Mesodermal cell (in vitro differentiated cells): ENCODE measurements around the gene ANO4.

Experiments
- H3K27ac ChIP-seq: 2 replicates; pipeline ENCODE4 v1.7.0; 2013; ENCODE audit warnings: mild to moderate bottlenecking, low read depth, low read length, moderate library complexity; ENCODE audit not compliant: severe bottlenecking
- H3K36me3 ChIP-seq: 2 replicates; pipeline ENCODE4 v1.7.1; 2013; ENCODE audit warnings: mild to moderate bottlenecking, low read length, moderate library complexity; ENCODE audit not compliant: control insufficient read depth, insufficient read depth
- H3K4me1 ChIP-seq: one replicate; pipeline ENCODE4 v1.7.1; 2013; ENCODE audit warnings: mild to moderate bottlenecking, low read length; ENCODE audit not compliant: insufficient read depth, control insufficient read depth, poor library complexity, severe bottlenecking
- H3K4me3 ChIP-seq: 2 replicates; pipeline ENCODE4 v1.7.0; 2013; ENCODE audit warnings: low read length, control low read depth, mild to moderate bottlenecking; ENCODE audit not compliant: insufficient read depth, poor library complexity, severe bottlenecking; ENCODE audit errors: extremely low read depth
- H3K9me3 ChIP-seq: 2 replicates; pipeline ENCODE4 v1.7.1; 2013; ENCODE audit warnings: mild to moderate bottlenecking, low read length, moderate library complexity; ENCODE audit not compliant: control insufficient read depth
- WGBS, 2 experiments: methylation state at CpG; one replicate each; pipeline ENCODE4 v1.1.5; 2013; ENCODE audit warnings: missing lambda C conversion rate in 2 of 2; ENCODE audit not compliant: insufficient coverage in 2 of 2; 5-methylcytosine and 5-hydroxymethylcytosine counted together

The ANO4 gene

DNA sequence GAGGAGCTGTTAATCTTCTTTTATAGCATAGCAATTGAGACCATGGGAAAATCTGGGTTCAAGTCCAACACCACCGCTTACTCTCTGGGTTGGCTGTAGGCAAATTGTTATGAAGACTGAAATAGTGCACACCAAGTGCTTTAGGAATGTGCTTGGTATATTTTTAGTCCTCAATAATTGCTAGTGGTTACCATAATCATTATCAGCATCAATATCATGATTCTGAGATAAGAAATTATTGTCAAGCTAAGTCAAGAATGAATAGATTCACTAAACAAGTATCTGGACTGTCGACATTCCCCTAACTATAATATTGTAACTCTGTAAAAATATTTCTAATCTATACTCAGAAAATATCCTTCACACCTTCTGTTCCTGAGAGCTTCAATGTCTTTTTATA, 48.5 kb downstream of the ANO4 start:
- WGBS, 2 experiments, result 40% methylated on average over 1 of the region's 2 CpGs; no CpG with 5 or more reads in 1 of the 2 experiments

GRCh38 chr12:100845095-100845494, 50.5 kb downstream of the ANO4 start:
- H3K27ac ChIP-seq, result no peak overlapping the region
- 82 to 84% methylated on average over 2 of the region's 3 CpGs for WGBS, 2 experiments
- H3K9me3 ChIP-seq, result no peaks in the 10 kb centered on the region
- peaks cover 3% of the 10 kb centered on the region for H3K36me3 ChIP-seq
- H3K4me1 ChIP-seq, result peaks cover 9% of the 10 kb centered on the region
- no peak overlapping the region for H3K4me3 ChIP-seq

More for the DNA sequence above, 48.5 kb downstream of the ANO4 start:
- Histone ChIP-seq H3K9me3 (no peaks in the 10 kb centered on the region), H3K27ac (no peak overlapping the region), H3K4me1 (peaks cover 9% of the 10 kb centered on the region), H3K36me3 (peaks cover 3% of the 10 kb centered on the region), H3K4me3 (no peak overlapping the region)

GRCh38 chr12:100851637-100852036, 57.1 kb downstream of the ANO4 start:
- H3K4me1 ChIP-seq, result no peaks in the 10 kb centered on the region
- WGBS, 2 experiments, result 44 to 64% methylated on average over 3 of the region's 3 CpGs

GRCh38 chr12:100857418-100857817, 62.8 kb downstream of the ANO4 start:
- Histone ChIP-seq H3K36me3 (peaks cover 6% of the 10 kb centered on the region), H3K27ac (no peak overlapping the region)
- 86 to 90% methylated on average over 1 to 2 of the region's 4 CpGs for WGBS, 2 experiments

More at GRCh38 chr12:100851637-100852036, 57.1 kb downstream of the ANO4 start:
- no peaks in the 10 kb centered on the region for H3K36me3 ChIP-seq
- no peak overlapping the region for H3K27ac ChIP-seq
- no peaks in the 10 kb centered on the region for H3K9me3 ChIP-seq
- H3K4me3 ChIP-seq, result no peak overlapping the region

DNA sequence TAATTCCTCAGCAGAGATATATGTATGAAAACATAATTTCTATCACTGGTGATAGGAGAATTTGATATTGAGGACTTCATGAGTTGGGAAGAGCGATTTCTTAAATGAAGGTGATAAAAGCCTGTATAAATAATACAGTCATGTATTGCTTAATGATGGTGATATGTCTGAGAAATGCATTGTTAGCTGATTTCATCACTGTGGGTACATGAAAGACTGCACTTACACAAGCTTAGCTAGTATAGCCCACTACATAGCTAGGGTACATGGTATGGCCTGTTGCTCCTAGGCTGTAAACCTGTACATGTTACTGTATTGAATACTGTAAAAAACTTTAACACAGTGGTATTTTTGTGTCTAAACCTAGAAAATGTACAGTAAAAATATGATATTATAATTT, 63.4 kb downstream of the ANO4 start:
- no peak overlapping the region for H3K4me3 ChIP-seq
- H3K36me3 ChIP-seq, result peaks cover 6% of the 10 kb centered on the region
- H3K4me1 ChIP-seq, result no peaks in the 10 kb centered on the region
- H3K27ac ChIP-seq, result no peak overlapping the region
- WGBS, 2 experiments, result no CpG with 5 or more reads among the region's 1 CpG
- H3K9me3 ChIP-seq, result no peaks in the 10 kb centered on the region

More at GRCh38 chr12:100857418-100857817, 62.8 kb downstream of the ANO4 start:
- Histone ChIP-seq H3K9me3 (no peaks in the 10 kb centered on the region), H3K4me3 (no peak overlapping the region), H3K4me1 (no peaks in the 10 kb centered on the region)

DNA sequence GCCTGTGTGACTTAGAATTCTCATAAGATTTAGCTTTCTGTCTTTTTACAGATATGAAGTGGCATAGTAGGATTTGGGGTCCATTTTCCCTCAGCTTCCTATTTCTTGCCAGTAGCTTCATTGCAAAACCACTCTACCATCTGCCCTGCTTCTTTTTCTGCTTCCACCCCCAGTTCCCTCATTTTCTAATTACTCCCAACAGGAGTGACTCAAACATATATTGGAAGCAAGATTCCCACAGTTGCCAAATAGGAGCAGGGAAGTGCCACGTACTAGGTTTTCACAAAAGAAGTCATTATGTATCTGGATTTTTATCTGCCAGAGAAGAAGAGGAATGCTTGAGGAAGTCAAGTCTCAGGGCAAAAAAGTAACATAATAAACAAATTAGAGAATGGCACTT, 64.1 kb downstream of the ANO4 start:
- Histone ChIP-seq H3K4me3 (no peak overlapping the region), H3K36me3 (peaks cover 6% of the 10 kb centered on the region), H3K4me1 (no peaks in the 10 kb centered on the region), H3K27ac (no peak overlapping the region), H3K9me3 (no peaks in the 10 kb centered on the region)
- no CpG with 5 or more reads among the region's 1 CpG for WGBS, 2 experiments

- 92 to 100% methylated on average over 2 to 4 of the region's 5 CpGs for WGBS, 2 experiments
- H3K4me1 ChIP-seq, result no peaks in the 10 kb centered on the region
- peaks cover 8% of the 10 kb centered on the region for H3K36me3 ChIP-seq
- no peak overlapping the region for H3K4me3 ChIP-seq
- H3K27ac ChIP-seq, result no peak overlapping the region
- H3K9me3 ChIP-seq, result no peaks in the 10 kb centered on the region
These were observed 64.6 kb downstream of the ANO4 start for GRCh38 chr12:100859063-100859627.

- H3K36me3 ChIP-seq, result peaks cover 8% of the 10 kb centered on the region
- 93 to 95% methylated on average over 3 to 8 of the region's 8 CpGs for WGBS, 2 experiments
- no peaks in the 10 kb centered on the region for H3K4me1 ChIP-seq
- H3K4me3 ChIP-seq, result no peak overlapping the region
- no peaks in the 10 kb centered on the region for H3K9me3 ChIP-seq
- no peak overlapping the region for H3K27ac ChIP-seq
These were observed 66.0 kb downstream of the ANO4 start for GRCh38 chr12:100860611-100861010.

DNA sequence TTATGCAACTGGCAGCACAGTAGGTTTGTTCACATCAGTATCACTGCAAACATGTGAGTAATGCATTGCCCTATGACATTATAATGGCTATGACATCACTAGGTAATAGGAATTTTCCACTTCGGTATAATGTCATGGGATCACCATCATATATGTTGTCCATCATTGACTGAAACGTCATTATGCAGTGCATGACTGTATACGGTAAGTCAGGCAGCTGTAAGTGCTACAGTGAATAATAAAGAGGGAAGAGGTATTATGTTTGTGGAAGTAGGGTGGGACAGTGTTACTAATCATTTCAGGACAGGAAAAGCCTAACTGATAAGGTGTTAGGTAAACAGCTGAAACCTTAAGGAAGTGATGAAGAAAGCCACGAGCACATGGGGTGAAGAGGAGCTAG, 68.1 kb downstream of the ANO4 start:
- H3K36me3 ChIP-seq, result peaks cover 8% of the 10 kb centered on the region
- no peaks in the 10 kb centered on the region for H3K9me3 ChIP-seq
- 86 to 93% methylated on average over 4 of the region's 4 CpGs for WGBS, 2 experiments
- peak overlapping the region; percentile 17 for H3K27ac ChIP-seq
- H3K4me1 ChIP-seq, result no peaks in the 10 kb centered on the region
- H3K4me3 ChIP-seq, result no peak overlapping the region

- no peak overlapping the region for H3K27ac ChIP-seq
- no peaks in the 10 kb centered on the region for H3K4me1 ChIP-seq
- WGBS, 2 experiments, result 84 to 100% methylated on average over 4 to 5 of the region's 6 CpGs
- peaks cover 8% of the 10 kb centered on the region for H3K36me3 ChIP-seq
- no peaks in the 10 kb centered on the region for H3K9me3 ChIP-seq
- H3K4me3 ChIP-seq, result no peak overlapping the region
These were observed 69.8 kb downstream of the ANO4 start for GRCh38 chr12:100864366-100864765.

GRCh38 chr12:100867639-100868393, 73.2 kb downstream of the ANO4 start:
- peaks cover 2% of the 10 kb centered on the region for H3K36me3 ChIP-seq
- H3K27ac ChIP-seq, result no peak overlapping the region
- H3K9me3 ChIP-seq, result no peaks in the 10 kb centered on the region
- 100% methylated on average over 1 of the region's 4 CpGs; no CpG with 5 or more reads in 1 of the 2 experiments for WGBS, 2 experiments
- H3K4me1 ChIP-seq, result no peaks in the 10 kb centered on the region
- no peak overlapping the region for H3K4me3 ChIP-seq
